NCI-H69 (cell line): ENCODE measurements around the gene MEP1A.
"Not testable (repeated sequence)": the region's sequence is repeated elsewhere in the genome, so short reads cannot be mapped to it uniquely, and the experiment has no call there.

Source experiments
- DNase-seq: peaks from one replicate; lab custom pipeline; 2025; lab: John Stamatoyannopoulos, UW

The MEP1A gene, protein sequence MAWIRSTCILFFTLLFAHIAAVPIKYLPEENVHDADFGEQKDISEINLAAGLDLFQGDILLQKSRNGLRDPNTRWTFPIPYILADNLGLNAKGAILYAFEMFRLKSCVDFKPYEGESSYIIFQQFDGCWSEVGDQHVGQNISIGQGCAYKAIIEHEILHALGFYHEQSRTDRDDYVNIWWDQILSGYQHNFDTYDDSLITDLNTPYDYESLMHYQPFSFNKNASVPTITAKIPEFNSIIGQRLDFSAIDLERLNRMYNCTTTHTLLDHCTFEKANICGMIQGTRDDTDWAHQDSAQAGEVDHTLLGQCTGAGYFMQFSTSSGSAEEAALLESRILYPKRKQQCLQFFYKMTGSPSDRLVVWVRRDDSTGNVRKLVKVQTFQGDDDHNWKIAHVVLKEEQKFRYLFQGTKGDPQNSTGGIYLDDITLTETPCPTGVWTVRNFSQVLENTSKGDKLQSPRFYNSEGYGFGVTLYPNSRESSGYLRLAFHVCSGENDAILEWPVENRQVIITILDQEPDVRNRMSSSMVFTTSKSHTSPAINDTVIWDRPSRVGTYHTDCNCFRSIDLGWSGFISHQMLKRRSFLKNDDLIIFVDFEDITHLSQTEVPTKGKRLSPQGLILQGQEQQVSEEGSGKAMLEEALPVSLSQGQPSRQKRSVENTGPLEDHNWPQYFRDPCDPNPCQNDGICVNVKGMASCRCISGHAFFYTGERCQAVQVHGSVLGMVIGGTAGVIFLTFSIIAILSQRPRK

DNA sequence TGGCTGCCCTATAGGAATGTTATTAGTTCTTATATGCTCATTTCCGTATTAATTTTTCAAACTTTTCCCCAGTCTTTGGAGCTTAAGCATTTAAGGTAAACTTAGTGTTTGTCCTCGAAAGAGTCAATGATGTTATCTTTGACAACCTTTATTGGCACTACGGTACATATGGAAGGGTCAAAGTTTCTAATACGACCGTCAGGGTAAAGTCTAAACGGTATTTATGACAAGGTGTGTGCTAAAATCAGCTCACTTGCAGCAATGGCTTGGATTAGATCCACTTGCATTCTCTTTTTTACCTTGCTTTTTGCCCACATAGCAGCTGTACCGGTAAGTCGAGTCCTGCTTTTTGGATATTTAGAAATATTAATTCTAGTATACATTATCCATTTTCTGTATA, at the start of gene MEP1A:
Gene MEP1A (plus strand): TSS at position 252 of the 400 bp plus-strand sequence. CDS start 10 bp downstream, at position 262.
- DNase-seq, result no peak

DNA sequence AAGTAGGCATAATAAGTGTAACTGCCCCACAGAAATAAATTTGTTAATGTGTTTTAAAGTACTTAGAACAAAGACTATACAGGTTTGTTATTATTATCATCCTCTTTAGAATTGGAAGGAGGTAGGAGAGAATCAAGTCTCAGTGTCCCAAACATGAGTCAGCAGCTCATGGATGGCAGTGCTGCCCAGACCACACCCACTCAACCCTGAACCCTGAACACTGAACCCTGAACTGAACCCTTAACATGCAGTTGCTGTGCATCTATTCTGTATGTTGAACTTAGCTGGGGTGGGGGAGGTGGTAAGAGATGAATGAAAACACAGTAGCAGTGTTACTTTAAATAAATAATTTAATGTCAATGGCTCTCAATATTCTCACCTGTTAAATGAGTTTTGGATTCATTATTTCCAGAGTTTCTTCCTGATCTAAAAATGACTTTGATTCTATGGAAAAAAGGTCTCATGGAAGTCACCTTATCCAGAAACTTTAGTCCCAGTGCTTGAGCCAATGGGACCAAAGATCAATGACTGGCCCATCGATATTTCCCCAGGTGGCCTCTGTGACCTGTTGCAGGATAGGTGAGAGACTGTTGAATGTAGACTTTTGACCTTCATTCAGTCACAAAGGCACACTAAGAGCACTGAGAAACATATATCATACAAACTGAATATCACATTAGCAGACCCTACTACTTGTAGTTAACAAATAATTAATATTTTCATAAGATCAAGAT, 49.6 kb upstream of the MEP1A start:
- DNase-seq, result no peak

DNA sequence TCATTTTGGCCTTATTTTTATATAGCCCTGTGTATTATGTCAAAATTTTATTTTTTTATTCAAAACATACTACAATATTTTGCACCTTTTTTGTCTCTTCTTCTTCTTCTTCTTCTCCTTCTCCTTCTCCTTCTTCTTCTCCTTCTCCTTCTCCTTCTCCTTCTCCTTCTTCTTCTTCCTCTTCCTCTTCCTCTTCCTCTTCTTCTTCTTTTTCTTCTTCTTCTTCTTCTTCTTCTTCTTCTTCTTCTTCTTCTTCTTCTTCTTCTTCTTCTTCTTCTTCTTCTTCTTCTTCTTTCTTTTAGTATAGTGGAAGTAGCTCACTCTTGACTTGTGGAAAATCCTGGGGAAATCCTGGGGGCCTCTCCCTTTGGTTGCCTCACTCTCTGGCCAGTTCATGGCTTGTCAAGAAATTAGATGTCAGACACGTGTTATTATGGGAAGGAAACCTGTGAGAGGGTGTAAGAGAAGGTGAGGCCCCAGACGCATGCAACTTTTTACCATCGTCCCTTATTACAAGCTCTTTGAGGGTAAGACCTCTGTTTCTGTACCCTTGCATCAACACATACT, 48.9 kb upstream of the MEP1A start:
- not testable (repeated sequence) for DNase-seq

DNA sequence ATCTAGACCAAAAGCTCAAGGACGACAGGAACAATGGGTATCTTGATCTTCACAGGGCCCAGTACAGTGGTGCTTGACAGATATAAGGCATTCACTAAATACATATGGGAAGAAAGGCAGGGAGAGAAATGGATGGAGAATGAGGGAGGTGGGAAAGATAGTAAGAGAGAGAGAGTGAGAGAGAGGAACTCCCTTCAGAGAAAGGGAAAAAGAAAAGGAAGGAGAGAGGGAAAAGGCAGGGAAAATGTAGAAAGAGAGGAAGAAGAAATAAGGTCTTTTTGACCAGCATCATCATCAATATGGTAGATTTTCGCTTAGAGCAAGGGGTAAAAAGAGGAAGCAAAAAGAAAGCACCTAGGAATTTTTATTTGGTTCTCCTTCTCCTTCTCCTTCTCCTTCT, 47.2 kb upstream of the MEP1A start:
- DNase-seq, result no peak

- DNase-seq, result no peak
Measured at GRCh38 chr6:46746696-46747095, 46.5 kb upstream of the MEP1A start, which contains the start of gene ANKRD66. Gene ANKRD66, plus strand, starts transcription at chr6:46746933. Its CDS starts 5,016 bp downstream, at chr6:46751949.

GRCh38 chr6:46748940-46749503, 44.2 kb upstream of the MEP1A start:
- DNase-seq, result no peak

DNA sequence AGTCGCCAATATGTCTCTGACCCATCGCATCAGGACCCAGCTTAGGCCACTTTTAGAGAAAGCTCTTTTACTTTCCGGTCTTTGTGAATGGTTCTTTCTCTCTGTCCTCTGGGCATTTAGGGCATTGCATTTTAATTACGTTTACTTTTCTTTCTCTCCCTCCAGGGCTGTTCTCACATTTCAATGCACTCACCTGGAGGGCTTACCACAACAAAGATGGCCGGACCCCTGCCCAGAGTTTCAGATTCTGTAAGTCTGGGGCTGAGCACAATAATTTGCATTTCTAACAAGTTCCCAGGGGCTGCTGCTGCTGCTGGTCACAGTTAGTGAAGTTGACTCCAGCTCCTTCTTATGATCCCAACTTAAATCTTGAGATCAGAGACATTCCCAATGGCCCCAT, 43.5 kb upstream of the MEP1A start:
- DNase-seq, result no peak

DNA sequence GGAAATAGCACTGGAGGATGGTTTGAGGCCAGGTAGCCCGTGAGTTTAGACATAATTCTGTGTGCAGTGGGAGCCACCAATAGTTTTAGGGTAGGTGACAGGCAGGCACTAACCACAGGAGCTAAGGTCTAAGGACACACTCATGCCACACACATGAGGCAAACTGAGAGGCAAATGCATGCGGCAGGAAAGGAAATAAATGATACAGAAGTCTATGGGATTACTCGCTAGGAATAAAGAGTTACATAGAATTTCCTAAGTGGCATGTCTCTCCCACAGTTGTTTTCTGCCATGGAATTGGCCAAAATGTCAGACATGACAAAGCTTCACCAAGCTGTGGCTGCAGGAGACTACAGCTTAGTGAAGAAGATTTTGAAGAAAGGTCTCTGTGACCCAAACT, 41.5 kb upstream of the MEP1A start:
- no peak for DNase-seq

GRCh38 chr6:46755865-46756264, 37.3 kb upstream of the MEP1A start:
- DNase-seq, result no peak

- DNase-seq, result no peak
Measured at GRCh38 chr6:46756469-46757213, 36.5 kb upstream of the MEP1A start.

DNA sequence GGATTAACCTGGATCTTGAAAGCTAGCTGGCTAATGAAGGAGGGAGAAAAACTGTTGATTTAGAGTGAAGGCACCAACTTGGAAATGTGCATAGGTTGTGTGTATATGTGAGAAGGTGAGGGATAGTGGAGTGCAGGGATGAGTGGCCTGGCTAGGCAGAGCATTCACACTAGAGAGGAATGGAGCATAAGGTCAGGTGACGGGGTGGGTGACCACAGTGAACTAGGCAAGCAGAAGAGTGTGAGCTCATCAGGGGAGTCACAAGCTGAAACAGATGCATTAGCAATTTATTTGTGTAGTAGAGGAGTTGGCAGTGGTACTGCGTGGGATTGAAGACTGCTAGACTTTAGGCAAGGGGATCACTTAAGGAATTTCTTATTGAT, 36.0 kb upstream of the MEP1A start:
- no peak for DNase-seq

DNA sequence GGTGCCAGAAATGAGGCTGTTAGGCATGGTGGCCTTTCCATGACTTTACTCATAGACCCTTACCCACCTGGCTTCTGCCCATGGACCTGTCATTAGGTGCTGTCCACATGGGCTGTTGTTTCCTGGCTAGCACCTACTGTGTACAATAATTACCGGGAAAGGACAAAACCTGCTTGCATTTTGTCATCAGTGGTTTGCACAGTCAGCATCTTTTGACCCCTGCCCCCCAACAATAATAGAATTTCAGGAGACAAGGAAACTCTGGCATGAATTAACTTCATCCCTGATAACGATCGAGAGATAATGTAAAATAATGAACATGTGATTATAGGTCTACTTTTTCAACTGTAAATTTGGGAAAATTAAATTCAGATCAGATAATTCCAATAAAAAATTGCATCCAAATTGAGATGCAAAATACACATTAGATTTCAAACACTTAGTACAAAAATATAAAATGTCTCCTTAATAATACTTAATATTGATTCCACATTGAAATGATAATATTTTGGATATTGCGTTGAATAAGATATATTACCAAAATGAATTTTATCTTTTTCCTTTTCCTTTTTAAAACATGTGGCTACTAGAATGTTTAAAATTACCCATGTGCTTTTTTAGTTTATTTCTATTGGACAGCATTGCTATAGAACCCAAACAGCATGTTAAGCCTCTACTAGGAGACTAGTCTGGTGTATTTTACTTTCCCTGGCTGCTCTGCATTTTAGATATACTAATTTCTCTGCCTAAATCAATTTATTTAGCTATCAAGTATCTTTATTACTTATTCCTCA, 34.0 kb upstream of the MEP1A start:
- DNase-seq, result no peak

GRCh38 chr6:46760925-46761324, 32.3 kb upstream of the MEP1A start:
- DNase-seq, result no peak

- no peak for DNase-seq
Measured at GRCh38 chr6:46763466-46763865, 29.7 kb upstream of the MEP1A start.

DNA sequence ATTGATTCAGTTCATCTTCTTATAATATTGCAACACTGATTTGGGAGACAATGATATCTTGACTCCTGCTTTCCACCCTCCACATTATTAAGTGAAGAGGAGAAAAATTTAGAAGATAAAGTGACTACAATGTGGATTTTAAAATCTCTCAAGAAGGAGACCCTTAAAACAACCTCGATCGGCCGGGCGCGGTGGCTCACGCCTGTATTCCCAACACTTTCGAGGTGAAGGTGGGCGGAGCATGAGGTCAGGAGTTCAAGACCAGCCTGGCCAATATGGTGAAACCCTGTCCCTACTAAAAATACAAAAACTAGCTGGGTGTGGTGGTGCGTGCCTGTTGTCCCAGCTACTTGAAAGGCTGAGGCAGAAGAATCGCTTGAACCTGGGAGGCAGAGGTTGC, 28.9 kb upstream of the MEP1A start:
- not testable (repeated sequence) for DNase-seq

DNA sequence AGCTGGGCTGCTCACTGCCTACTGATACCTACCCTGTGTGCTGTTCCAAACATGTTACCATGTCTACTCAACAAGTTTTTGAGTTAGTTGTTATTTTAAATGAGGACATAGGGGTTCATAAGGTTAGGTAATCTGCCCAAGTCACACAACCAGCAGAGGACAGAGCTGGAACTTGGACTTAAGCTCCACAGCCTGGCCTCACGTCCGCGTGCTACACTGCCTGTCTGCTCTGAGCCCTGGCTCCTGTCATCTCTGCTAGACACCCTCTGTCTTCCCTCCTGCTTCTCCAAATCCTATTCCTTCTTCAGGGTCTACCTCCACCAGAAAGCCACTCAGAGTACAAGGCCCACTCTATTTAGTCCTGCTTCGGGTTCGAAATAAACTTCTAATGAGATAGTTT, 28.2 kb upstream of the MEP1A start:
- DNase-seq, result no peak

GRCh38 chr6:46772016-46772415, 21.2 kb upstream of the MEP1A start:
- no peak for DNase-seq

GRCh38 chr6:46772762-46773161, 20.4 kb upstream of the MEP1A start:
- no peak for DNase-seq

- DNase-seq, result no peak
Measured at GRCh38 chr6:46773201-46773855, 19.9 kb upstream of the MEP1A start.

GRCh38 chr6:46774736-46775135, 18.5 kb upstream of the MEP1A start:
- DNase-seq, result not testable (repeated sequence)
